KMS-11 (cell line): ENCODE data around the gene SDC1.

Experiments used
- H2AFZ ChIP-seq: fragments of 200-600 bp; sonication (generic); 2 replicates; pipeline ENCODE4 v1.6.1; 2016; ENCODE audit warnings: antibody characterized with exemption, mixed run types, low read depth
- H3K27ac ChIP-seq: fragments of 200-600 bp; sonication (generic); 2 replicates; pipeline ENCODE4 v1.6.1; 2016; ENCODE audit warnings: mild to moderate bottlenecking, mixed run types
- H3K27me3 ChIP-seq: fragments of 200-600 bp; sonication (generic); 2 replicates; pipeline ENCODE4 v1.6.1; 2017; ENCODE audit warnings: mild to moderate bottlenecking, low read depth, mixed run types, moderate library complexity; ENCODE audit not compliant: insufficient read depth
- H3K36me3 ChIP-seq: fragments of 200-600 bp; sonication (generic); 2 replicates; pipeline ENCODE4 v1.6.1; 2017; ENCODE audit warnings: mild to moderate bottlenecking, mixed run types; ENCODE audit not compliant: insufficient read depth
- H3K4me1 ChIP-seq: fragments of 200-600 bp; sonication (generic); 2 replicates; pipeline ENCODE4 v1.6.1; 2016; ENCODE audit warnings: mild to moderate bottlenecking, low read depth, mixed run types; ENCODE audit not compliant: poor library complexity, severe bottlenecking
- H3K4me2 ChIP-seq: fragments of 200-600 bp; sonication (generic); 2 replicates; pipeline ENCODE4 v1.7.0; 2016; ENCODE audit warnings: mild to moderate bottlenecking, mixed run types
- H3K4me3 ChIP-seq: fragments of 200-600 bp; sonication (generic); IDR thresholded peaks from 2 replicates; pipeline ENCODE4 v1.6.1; 2017; ENCODE audit warnings: low read depth, low read length, mixed read lengths; ENCODE audit not compliant: insufficient read depth
- H3K79me2 ChIP-seq: fragments of 200-600 bp; sonication (generic); 2 replicates; pipeline ENCODE4 v1.6.1; 2016; ENCODE audit warnings: low read depth, mixed run types; ENCODE audit not compliant: insufficient read depth
- H3K9ac ChIP-seq: fragments of 200-600 bp; sonication (generic); 2 replicates; pipeline ENCODE4 v1.6.1; 2016; ENCODE audit warnings: mild to moderate bottlenecking, mixed run types
- H4K20me1 ChIP-seq: fragments of 200-600 bp; sonication (generic); 2 replicates; pipeline ENCODE4 v1.6.1; 2016; ENCODE audit warnings: mild to moderate bottlenecking, mixed run types; ENCODE audit not compliant: insufficient read depth
- TF ChIP-seq, protein P1 (sequence below): fragments of 200-600 bp; sonication (generic); conservative IDR thresholded peaks from 2 replicates; pipeline ENCODE4 v1.6.1; 2017; ENCODE audit warnings: low read depth, mild to moderate bottlenecking, antibody characterized with exemption, low read length, moderate library complexity, mixed read lengths

Gene SDC1

GRCh38 chr2:20226152-20226545, 1.2 kb upstream of the SDC1 start:
- no peaks in the 10 kb centered on the region for H3K36me3 ChIP-seq
- peaks cover 28% of the 10 kb centered on the region for H3K4me1 ChIP-seq
- H3K79me2 ChIP-seq, result no peaks in the 10 kb centered on the region
- no peak overlapping the region for H3K9ac ChIP-seq
- H3K4me3 ChIP-seq, result no peak overlapping the region
- TF ChIP-seq, protein P1, sequence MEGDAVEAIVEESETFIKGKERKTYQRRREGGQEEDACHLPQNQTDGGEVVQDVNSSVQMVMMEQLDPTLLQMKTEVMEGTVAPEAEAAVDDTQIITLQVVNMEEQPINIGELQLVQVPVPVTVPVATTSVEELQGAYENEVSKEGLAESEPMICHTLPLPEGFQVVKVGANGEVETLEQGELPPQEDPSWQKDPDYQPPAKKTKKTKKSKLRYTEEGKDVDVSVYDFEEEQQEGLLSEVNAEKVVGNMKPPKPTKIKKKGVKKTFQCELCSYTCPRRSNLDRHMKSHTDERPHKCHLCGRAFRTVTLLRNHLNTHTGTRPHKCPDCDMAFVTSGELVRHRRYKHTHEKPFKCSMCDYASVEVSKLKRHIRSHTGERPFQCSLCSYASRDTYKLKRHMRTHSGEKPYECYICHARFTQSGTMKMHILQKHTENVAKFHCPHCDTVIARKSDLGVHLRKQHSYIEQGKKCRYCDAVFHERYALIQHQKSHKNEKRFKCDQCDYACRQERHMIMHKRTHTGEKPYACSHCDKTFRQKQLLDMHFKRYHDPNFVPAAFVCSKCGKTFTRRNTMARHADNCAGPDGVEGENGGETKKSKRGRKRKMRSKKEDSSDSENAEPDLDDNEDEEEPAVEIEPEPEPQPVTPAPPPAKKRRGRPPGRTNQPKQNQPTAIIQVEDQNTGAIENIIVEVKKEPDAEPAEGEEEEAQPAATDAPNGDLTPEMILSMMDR, result no peak
- no peak overlapping the region for H3K27ac ChIP-seq
- H4K20me1 ChIP-seq, result no peaks in the 10 kb centered on the region
- no peak overlapping the region for H2AFZ ChIP-seq
- no peaks in the 10 kb centered on the region for H3K27me3 ChIP-seq
- no peak overlapping the region; the same call in 1 of the 2 replicates for H3K4me2 ChIP-seq

DNA sequence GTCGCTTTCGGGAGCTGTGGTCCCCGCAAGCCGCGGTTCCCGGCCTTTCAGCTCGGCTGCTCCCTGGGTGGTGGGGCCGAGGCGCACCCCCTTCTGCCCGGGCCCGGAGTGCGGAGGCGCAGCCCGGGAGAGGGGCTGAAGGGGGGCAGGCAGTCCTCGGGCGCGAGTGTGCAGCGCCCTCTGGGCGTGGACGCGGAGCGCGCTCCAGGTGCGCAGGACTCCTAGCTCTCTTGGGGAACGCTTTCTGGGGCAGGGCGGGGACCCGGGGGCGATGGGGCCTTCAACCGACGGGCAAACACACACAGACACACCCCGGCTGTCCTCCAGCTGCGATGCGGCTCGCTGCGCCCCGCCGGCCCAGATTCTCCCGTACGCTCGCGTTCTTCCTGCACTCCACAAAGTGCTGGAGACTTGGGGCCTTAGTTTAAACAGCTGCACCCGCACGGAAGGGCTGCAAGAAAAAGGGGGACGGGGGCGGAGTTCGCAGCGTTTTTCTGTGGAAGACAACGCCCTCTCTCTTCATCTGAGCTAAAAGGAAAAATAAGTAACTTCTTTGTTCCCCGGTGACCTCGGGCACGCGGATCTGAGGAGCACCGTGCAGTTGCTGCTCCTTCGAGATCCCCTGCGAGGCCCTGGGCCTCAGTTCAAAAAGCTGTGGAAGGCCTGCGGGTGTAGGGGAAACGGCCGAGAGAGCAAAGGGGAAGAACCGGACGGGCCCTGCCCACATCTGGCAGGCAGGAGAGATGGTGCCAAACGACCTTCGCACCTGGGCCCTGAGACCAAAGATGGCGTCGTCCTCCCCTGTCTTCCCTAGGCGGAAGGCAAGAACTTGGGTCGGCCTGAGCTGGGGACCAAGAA, 593 bp upstream of the SDC1 start:
- H2AFZ ChIP-seq, result peak overlapping the region; percentile 72
- H3K36me3 ChIP-seq, result no peaks in the 10 kb centered on the region
- peak overlapping the region; percentile 71 for H3K4me2 ChIP-seq
- TF ChIP-seq, protein P1, result peak; percentile 58
- H3K27me3 ChIP-seq, result no peaks in the 10 kb centered on the region
- no peak overlapping the region for H3K4me3 ChIP-seq
- no peak overlapping the region for H3K27ac ChIP-seq
- peaks cover 34% of the 10 kb centered on the region for H3K4me1 ChIP-seq
- peak overlapping the region; percentile 17; the same call in 1 of the 2 replicates for H3K9ac ChIP-seq
- no peaks in the 10 kb centered on the region for H3K79me2 ChIP-seq
- H4K20me1 ChIP-seq, result no peaks in the 10 kb centered on the region

- H3K9ac ChIP-seq, result peak overlapping the region; percentile 69; the same call in 1 of the 2 replicates
- no peaks in the 10 kb centered on the region for H3K36me3 ChIP-seq
- no peaks in the 10 kb centered on the region for H4K20me1 ChIP-seq
- no peaks in the 10 kb centered on the region for H3K27me3 ChIP-seq
- no peaks in the 10 kb centered on the region for H3K79me2 ChIP-seq
- H3K27ac ChIP-seq, result 0 out of 2 replicates have a peak overlapping the region, but pooled peaks have one; percentile 42
- H3K4me3 ChIP-seq, result no peak overlapping the region
- TF ChIP-seq, protein P1, result no peak
- H2AFZ ChIP-seq, result peak overlapping the region; percentile 78
- H3K4me1 ChIP-seq, result peaks cover 34% of the 10 kb centered on the region
- peak overlapping the region; percentile 76 for H3K4me2 ChIP-seq
Measured at GRCh38 chr2:20224164-20224715, 690 bp downstream of the SDC1 start.

DNA sequence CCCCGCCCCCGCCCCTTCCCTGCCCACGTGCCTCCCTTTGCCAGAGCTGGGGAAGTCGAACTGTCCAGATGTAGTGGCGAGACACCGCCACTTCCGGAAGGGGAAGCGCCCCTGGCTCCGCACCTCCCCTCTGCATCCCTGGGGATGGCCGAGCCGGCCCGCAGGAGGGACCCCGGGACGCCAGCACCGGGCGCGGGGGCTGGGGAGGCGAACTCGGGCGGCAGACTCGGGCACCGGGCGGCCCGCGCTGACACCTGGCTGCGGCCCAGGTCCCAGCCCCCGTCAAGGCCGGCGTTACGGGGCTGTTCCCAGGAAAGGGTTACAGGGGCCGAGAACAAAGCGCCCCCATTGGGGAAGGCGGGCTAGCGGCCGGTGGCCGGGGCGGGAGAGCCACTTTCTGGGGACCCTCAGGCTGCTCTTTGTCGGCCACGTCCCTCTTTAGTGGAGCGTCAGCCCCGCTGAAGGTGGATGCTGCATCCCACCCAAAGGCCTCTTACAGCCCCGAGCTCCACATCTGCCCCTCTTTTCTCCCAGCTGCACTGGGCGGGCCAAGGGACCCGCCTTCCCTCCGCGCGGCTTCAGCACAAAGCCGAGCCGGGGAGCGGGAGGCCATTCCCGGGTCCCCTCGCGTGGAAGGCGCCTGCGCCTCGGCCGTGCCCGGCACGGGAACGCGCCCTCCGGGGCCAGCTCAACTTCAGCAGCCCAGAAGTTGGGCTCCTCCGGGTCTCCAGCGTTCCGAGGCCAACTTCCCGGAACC, 1.3 kb downstream of the SDC1 start:
- H3K36me3 ChIP-seq, result no peaks in the 10 kb centered on the region
- H3K27ac ChIP-seq, result peak overlapping the region; percentile 42; the same call in 1 of the 2 replicates
- H3K4me2 ChIP-seq, result peak overlapping the region; percentile 76
- H3K4me1 ChIP-seq, result peaks cover 34% of the 10 kb centered on the region
- H3K27me3 ChIP-seq, result no peaks in the 10 kb centered on the region
- TF ChIP-seq, protein P1, result no peak
- H3K4me3 ChIP-seq, result no peak overlapping the region
- peak overlapping the region; percentile 69 for H3K9ac ChIP-seq
- H3K79me2 ChIP-seq, result no peaks in the 10 kb centered on the region
- H4K20me1 ChIP-seq, result no peaks in the 10 kb centered on the region
- peak overlapping the region; percentile 78 for H2AFZ ChIP-seq
